ENCODE results near the gene CAV1.

DNA sequence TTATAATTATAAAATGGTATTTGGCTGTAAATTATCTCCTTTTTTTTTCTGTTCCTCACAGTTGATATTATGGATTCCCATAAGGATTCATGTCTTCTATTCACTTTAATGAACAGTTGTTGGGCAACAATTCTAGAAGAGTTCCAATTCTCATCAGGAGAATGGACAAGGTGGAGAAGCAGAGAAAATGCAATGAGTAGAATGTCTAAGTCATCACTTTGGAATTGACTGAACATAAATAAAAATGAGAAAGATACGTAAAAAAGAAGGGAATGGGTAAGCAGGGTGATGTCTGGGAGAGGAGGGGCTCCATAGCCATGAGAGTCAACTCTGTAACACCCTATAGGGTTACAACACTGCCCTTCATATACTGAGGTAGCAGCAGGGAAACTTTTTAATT, 27.1 kb upstream of the CAV1 start:
- no peak for TF ChIP-seq CTCF (conservative IDR thresholded peaks at IDR 0.05 in 1 of 2, IDR thresholded peaks at IDR 0.05 in 1 of 2; ENCODE audit: low read depth in 1 of 2, low read length in 2 of 2)
- TF ChIP-seq EZH2 (IDR thresholded peaks at IDR 0.05; ENCODE audit: low read length, missing control alignments), result no peak

All from fibroblast of lung (primary cell).